ENCODE data around the gene LARP4. TPM values are rescaled to one million over a fixed set of nuclear protein-coding genes. Genes with fewer than 3 reads are reported as not detected.
"Not testable (repeated sequence)": the region's sequence is repeated elsewhere in the genome, so short reads cannot be mapped to it uniquely, and the experiment has no call there.

The LARP4 gene
- total RNA-seq, 2 experiments from 2014 or later = 32.9 to 84.1 TPM

DNA sequence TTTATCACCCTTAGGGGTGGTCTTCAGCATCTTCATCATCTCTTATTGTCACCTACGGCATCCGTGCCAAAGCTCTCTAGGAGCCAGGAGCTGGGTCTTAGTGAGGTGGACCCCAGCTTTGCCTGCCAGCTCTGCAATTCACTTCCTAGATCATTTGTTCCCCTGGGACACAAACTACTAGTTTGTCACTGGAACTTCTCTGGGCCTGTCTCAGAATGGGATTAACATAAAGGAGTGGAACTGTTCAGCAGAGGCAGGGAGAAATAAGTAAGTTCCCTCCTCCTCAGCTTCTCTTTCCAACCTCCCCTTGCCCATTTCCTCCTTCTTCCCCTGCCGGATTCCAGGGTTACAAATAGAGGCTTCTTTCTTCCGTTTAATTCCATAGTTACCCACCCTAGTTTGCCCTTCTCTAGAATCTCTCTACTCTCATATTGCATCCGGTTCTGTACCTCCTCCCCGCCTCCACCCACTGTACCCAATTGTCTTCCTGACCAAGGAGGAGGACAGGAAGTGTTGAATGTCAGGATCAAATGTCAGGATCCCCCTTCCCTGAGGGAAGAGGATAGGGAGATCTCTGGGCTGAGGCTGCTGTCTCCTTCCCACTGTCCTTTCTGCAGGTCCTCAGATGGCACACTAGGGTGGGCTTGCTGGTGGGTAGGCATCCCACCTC is 25.0 kb downstream of the LARP4 start:
- Histone ChIP-seq H3K4me1 (ENCODE audit: insufficient read depth, low read length, poor library complexity, severe bottlenecking) (no peaks in the 10 kb centered on the region), H3K4me3 (ENCODE audit: low read depth, low read length, poor library complexity, severe bottlenecking) (no peak overlapping the region), H4K20me1 (ENCODE audit: insufficient read depth, low read length) (no peaks in the 10 kb centered on the region), H3K27ac (ENCODE audit: low read depth, low read length, poor library complexity, severe bottlenecking) (no peak overlapping the region), H3K79me2 (ENCODE audit: insufficient read depth, low read depth, low read length) (peaks cover 77% of the 10 kb centered on the region), H3K9me2 (ENCODE audit: insufficient read depth, low read length) (no peaks in the 10 kb centered on the region), H3K9me3 (ENCODE audit: low read length) (no peaks in the 10 kb centered on the region), H2AFZ (ENCODE audit: low read length) (no peak overlapping the region), H3K36me3 (ENCODE audit: insufficient read depth, low read length) (peaks cover 59% of the 10 kb centered on the region), H3K4me2 (ENCODE audit: low read length) (no peak overlapping the region)
- DNase-seq (ENCODE audit: low spot score) = no peak
- intact Hi-C loops (cut with micrococcal nuclease; ENCODE audit: unreplicated experiment) = no loop called here
- ChIA-PET CTCF (ENCODE audit: unreplicated experiment) (no interaction called here), POLR2A (interaction anchor here (1.0 kb wide), 1 partner anchor 11 kb away, joined by 3 read pairs; no protein-coding TSS in a partner anchor)
- TF ChIP-seq EZH2phosphoT487 (IDR thresholded peaks at IDR 0.05; ENCODE audit: borderline replicate concordance, low read depth, low read length) = no peak
- TF ChIP-seq, protein P1, sequence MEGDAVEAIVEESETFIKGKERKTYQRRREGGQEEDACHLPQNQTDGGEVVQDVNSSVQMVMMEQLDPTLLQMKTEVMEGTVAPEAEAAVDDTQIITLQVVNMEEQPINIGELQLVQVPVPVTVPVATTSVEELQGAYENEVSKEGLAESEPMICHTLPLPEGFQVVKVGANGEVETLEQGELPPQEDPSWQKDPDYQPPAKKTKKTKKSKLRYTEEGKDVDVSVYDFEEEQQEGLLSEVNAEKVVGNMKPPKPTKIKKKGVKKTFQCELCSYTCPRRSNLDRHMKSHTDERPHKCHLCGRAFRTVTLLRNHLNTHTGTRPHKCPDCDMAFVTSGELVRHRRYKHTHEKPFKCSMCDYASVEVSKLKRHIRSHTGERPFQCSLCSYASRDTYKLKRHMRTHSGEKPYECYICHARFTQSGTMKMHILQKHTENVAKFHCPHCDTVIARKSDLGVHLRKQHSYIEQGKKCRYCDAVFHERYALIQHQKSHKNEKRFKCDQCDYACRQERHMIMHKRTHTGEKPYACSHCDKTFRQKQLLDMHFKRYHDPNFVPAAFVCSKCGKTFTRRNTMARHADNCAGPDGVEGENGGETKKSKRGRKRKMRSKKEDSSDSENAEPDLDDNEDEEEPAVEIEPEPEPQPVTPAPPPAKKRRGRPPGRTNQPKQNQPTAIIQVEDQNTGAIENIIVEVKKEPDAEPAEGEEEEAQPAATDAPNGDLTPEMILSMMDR (conservative IDR thresholded peaks at IDR 0.05; ENCODE audit: low read length) = no peak
- no TSS peak for BruUV-seq (replicated peaks)

GRCh38 chr12:50431656-50432055 is 31.0 kb downstream of the LARP4 start:
- POLR2A ChIA-PET = interaction anchor here (1.0 to 1.4 kb wide), 2 partner anchors 31 to 120 kb away, joined by 3 to 4 read pairs; partner anchors contain the start of gene LARP4
- peaks cover 97% of the 10 kb centered on the region for H3K36me3 ChIP-seq (ENCODE audit: insufficient read depth, low read length)
- H3K4me2 ChIP-seq (ENCODE audit: low read length); H3K9me2 ChIP-seq (ENCODE audit: insufficient read depth, low read length); H3K9me3 ChIP-seq (ENCODE audit: low read length); H3K4me1 ChIP-seq (ENCODE audit: insufficient read depth, low read length, poor library complexity, severe bottlenecking); BruUV-seq (replicated peaks); intact Hi-C loops (cut with micrococcal nuclease; ENCODE audit: unreplicated experiment); DNase-seq (ENCODE audit: low spot score); H2AFZ ChIP-seq (ENCODE audit: low read length); H3K27ac ChIP-seq (ENCODE audit: low read depth, low read length, poor library complexity, severe bottlenecking); H4K20me1 ChIP-seq (ENCODE audit: insufficient read depth, low read length); CTCF ChIA-PET (ENCODE audit: unreplicated experiment); H3K4me3 ChIP-seq (ENCODE audit: low read depth, low read length, poor library complexity, severe bottlenecking): not testable (repeated sequence)
- H3K79me2 ChIP-seq (ENCODE audit: insufficient read depth, low read depth, low read length) = peaks cover 21% of the 10 kb centered on the region; the same call in 1 of the 2 replicates

- no peaks in the 10 kb centered on the region for H3K9me2 ChIP-seq (ENCODE audit: insufficient read depth, low read length)
- H3K4me3 ChIP-seq (ENCODE audit: low read depth, low read length, poor library complexity, severe bottlenecking) = no peak overlapping the region
- no peak overlapping the region for H2AFZ ChIP-seq (ENCODE audit: low read length)
- peaks cover 98% of the 10 kb centered on the region for H3K36me3 ChIP-seq (ENCODE audit: insufficient read depth, low read length)
- POLR2A ChIA-PET = interaction anchor here (0.6 to 1.0 kb wide), 3 partner anchors 20 to 30 kb away, joined by 3 to 4 read pairs (median 3); no protein-coding TSS in a partner anchor
- H3K4me1 ChIP-seq (ENCODE audit: insufficient read depth, low read length, poor library complexity, severe bottlenecking) = no peaks in the 10 kb centered on the region
- no peaks in the 10 kb centered on the region for H3K79me2 ChIP-seq (ENCODE audit: insufficient read depth, low read depth, low read length)
- no peak overlapping the region for H3K27ac ChIP-seq (ENCODE audit: low read depth, low read length, poor library complexity, severe bottlenecking)
- no peak for DNase-seq (ENCODE audit: low spot score)
- TF ChIP-seq EZH2phosphoT487 (IDR thresholded peaks at IDR 0.05; ENCODE audit: borderline replicate concordance, low read depth, low read length) = no peak
- TF ChIP-seq, protein P1 (conservative IDR thresholded peaks at IDR 0.05; ENCODE audit: low read length) = no peak
- no TSS peak for BruUV-seq (replicated peaks)
- H3K9me3 ChIP-seq (ENCODE audit: low read length) = no peaks in the 10 kb centered on the region
- H3K4me2 ChIP-seq (ENCODE audit: low read length) = no peak overlapping the region
- CTCF ChIA-PET (ENCODE audit: unreplicated experiment) = no interaction called here
- intact Hi-C loops (cut with micrococcal nuclease; ENCODE audit: unreplicated experiment) = no loop called here
- 0 out of 2 replicates have a peak, but pooled peaks cover 5% of the 10 kb centered on the region for H4K20me1 ChIP-seq (ENCODE audit: insufficient read depth, low read length)
These were observed 39.6 kb downstream of the LARP4 start for GRCh38 chr12:50440288-50440687.
